Right lobe of liver (tissue), 6 donors: ENCODE measurements around the gene ERGIC1. TPM values are rescaled to one million over a fixed set of nuclear protein-coding genes. Genes with fewer than 3 reads are reported as not detected.

Experiments used
- ATAC-seq, 4 donors: fragments of 200-7000 bp; cut with Tn5 transposase; one replicate each; pipeline ENCODE4 v1.9.1; 2020; ENCODE audit warnings: mild to moderate bottlenecking in 4 of 4, moderate library complexity in 4 of 4
- DNase-seq, 3 donors: peaks; one replicate each; pipeline ENCODE4 v3.0.0-alpha.2; 2020
- H3K27ac ChIP-seq, 3 donors: fragments of 200-600 bp; one replicate each; pipeline ENCODE4 v1.8.0; 2022
- H3K27me3 ChIP-seq, 2 donors: fragments of 200-600 bp; one replicate each; pipeline ENCODE4 v1.8.0; 2022
- H3K36me3 ChIP-seq, 4 donors: fragments of 200-600 bp; sonication (generic) in 1 of 4; one replicate each; pipeline versions ENCODE4 v1.5.1 to v1.8.0; 2017 to 2022; ENCODE audit warnings: control low read depth in 1 of 4
- H3K4me1 ChIP-seq, 4 donors: fragments of 200-600 bp; sonication (generic) in 1 of 4; one replicate each; pipeline versions ENCODE4 v1.5.1 to v1.8.0; 2017 to 2022; ENCODE audit warnings: control low read depth in 1 of 4
- H3K4me3 ChIP-seq, 3 donors: fragments of 200-600 bp; one replicate each; pipeline ENCODE4 v1.8.0; 2022
- H3K9me3 ChIP-seq, 4 donors: fragments of 200-600 bp; sonication (generic) in 1 of 4; one replicate each; pipeline versions ENCODE4 v1.5.1 to v1.8.0; 2017 to 2022; ENCODE audit warnings: control low read depth in 1 of 4
- CTCF ChIP-seq, 4 donors: fragments of 200-600 bp in 3 of 4; fragments of 450-650 bp in 1 of 4; IDR thresholded peaks; one replicate each; pipeline versions ENCODE4 v1.5.1 to v1.8.0; 2016 to 2022; ENCODE audit warnings: antibody characterized with exemption in 4 of 4, mild to moderate bottlenecking in 2 of 4
- POLR2A ChIP-seq: fragments of 450-650 bp; IDR thresholded peaks from one replicate; pipeline ENCODE4 v1.6.1; 2017; ENCODE audit warnings: antibody characterized with exemption, mild to moderate bottlenecking
- WGBS: methylation state at CpG from one replicate; pipeline ENCODE4 v1.1.6; 2018; ENCODE audit warnings: low coverage, low lambda C conversion rate; ENCODE audit not compliant: insufficient coverage; ENCODE audit errors: missing lambda C conversion rate; 5-methylcytosine and 5-hydroxymethylcytosine counted together
- intact Hi-C, 2 donors: fragments of 100-400 bp; cut with DNase I; formaldehyde crosslinking; loops; one replicate each; pipeline versions ENCODE4 v1.11.2 to v1.14.1; 2022
- total RNA-seq, 6 experiments: library from RNA; depleted of rRNA in 2 of 6; stranded (reverse); fragments of >200 nt in 2 of 6; fragmentation: NEBNext Ultra II Directional in 3 of 6; extraction: Animal tissue kit (Norgen Biotek cat#: 25700) in 3 of 6; gene quantifications; one replicate each; pipeline versions ENCODE4 v1.1.0 to v1.2.4, GENCODE V29; 2016 to 2023
- donor health status: DM: no; HTN: yes; CAD: no.
- donor health status: DM: no; HTN: no; CAD: no.
- donor health status: DM: no; HTN: no; CAD: no.
- donor health status: DM: no; HTN: yes; CAD: no.
- donor health status: DM: no; HTN: yes; CAD: no.

ERGIC1 gene
- total RNA-seq, 6 experiments from 2014 or later, result 103 to 264 (median 154) TPM

GRCh38 chr5:172823840-172824362, 10.2 kb upstream of the ERGIC1 start:
- no peaks in the 10 kb centered on the region for H3K4me1 ChIP-seq
- no peak for TF ChIP-seq POLR2A
- TF ChIP-seq CTCF (IDR thresholded peaks at IDR 0.05), result no peak
- no peaks in the 10 kb centered on the region for H3K27me3 ChIP-seq
- DNase-seq (no peak), ATAC-seq (no peak)
- no peaks in the 10 kb centered on the region for H3K36me3 ChIP-seq
- H3K9me3 ChIP-seq, result peaks cover 0 to 6% (median 0%) of the 10 kb centered on the region in 4 donors
- intact Hi-C loops, result no loop called here
- WGBS, result 73% methylated on average over 5 of the region's 6 CpGs
- H3K4me3 ChIP-seq, result no peak overlapping the region
- no peak overlapping the region for H3K27ac ChIP-seq

DNA sequence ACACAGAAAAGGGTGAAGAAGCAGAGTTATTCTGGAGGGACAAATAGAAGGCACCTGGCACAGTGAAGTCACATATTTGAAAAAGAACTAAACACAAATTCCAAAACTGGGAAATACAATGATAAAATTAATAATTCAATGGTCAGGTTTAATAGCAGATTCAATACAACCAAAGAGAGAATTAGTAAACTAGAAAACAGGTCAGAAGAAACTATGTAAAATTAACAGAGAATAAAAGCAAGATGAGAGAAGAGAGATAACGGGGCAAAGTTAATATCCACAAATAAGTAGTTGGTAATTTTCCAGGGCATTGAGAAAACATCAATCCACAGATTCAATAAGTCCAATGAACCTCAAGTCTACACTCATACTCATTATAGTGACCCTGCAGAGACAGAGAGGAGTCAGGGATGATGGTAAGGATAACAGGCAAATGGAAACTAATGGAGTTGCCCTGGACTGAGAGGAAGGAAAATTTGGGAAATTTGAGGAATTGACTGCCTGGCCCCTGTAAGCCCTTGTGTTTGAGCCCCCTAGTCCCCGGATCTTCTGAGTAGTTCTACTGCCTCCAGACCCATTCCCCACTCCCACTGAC, 8.3 kb upstream of the ERGIC1 start:
- Histone ChIP-seq H3K9me3 (peaks cover 0 to 6% (median 0%) of the 10 kb centered on the region in 4 donors), H3K4me3 (no peak overlapping the region), H3K27me3 (no peaks in the 10 kb centered on the region), H3K4me1 (no peaks in the 10 kb centered on the region), H3K27ac (no peak overlapping the region), H3K36me3 (no peaks in the 10 kb centered on the region)
- WGBS, result 0% methylated on average over 1 of the region's 2 CpGs
- intact Hi-C loops, result no loop called here
- DNase-seq (no peak), ATAC-seq (no peak)
- TF ChIP-seq POLR2A (no peak), CTCF (IDR thresholded peaks at IDR 0.05) (no peak)

DNA sequence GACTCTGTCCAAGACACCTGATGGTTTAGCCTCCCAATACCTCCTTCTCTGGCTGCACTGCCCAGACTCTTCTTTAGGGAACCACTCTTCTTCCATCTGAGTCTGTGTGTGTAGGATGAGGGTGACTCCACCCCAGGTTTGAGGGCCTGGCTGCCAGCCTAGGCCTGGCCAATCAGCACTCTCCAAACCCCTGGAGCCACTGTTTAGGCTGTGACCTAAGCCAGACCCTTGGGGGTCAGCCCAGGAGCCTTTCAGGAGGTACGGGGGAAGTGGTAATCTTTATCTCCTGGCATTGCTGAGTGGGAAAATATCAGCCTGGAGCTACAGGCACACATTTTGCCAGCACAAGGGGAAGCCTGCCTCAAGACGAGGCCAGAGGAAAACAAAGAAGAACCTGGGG, 6.2 kb upstream of the ERGIC1 start:
- Histone ChIP-seq H3K27ac (no peak overlapping the region), H3K9me3 (peaks cover 0 to 6% (median 0%) of the 10 kb centered on the region in 4 donors), H3K27me3 (no peaks in the 10 kb centered on the region), H3K36me3 (no peaks in the 10 kb centered on the region), H3K4me1 (peaks cover 0 to 8% (median 4%) of the 10 kb centered on the region in 4 donors), H3K4me3 (no peak overlapping the region)
- ATAC-seq (no peak), DNase-seq (no peak)
- TF ChIP-seq POLR2A, result no peak
- no peak for TF ChIP-seq CTCF (IDR thresholded peaks at IDR 0.05)
- intact Hi-C loops, result no loop called here
- WGBS, result 55% methylated on average over 2 of the region's 2 CpGs

- no peak overlapping the region for H3K4me3 ChIP-seq
- no peak for TF ChIP-seq CTCF (IDR thresholded peaks at IDR 0.05)
- TF ChIP-seq POLR2A, result no peak
- DNase-seq (no peak), ATAC-seq (no peak)
- peaks cover 0 to 18% (median 9%) of the 10 kb centered on the region in 4 donors for H3K4me1 ChIP-seq
- no peak overlapping the region for H3K27ac ChIP-seq
- no peaks in the 10 kb centered on the region for H3K36me3 ChIP-seq
- intact Hi-C loops, result no loop called here
- peaks cover 0 to 6% (median 0%) of the 10 kb centered on the region in 4 donors for H3K9me3 ChIP-seq
- WGBS, result 76% methylated on average over 2 of the region's 6 CpGs
- H3K27me3 ChIP-seq, result no peaks in the 10 kb centered on the region
These were observed 5.1 kb upstream of the ERGIC1 start for GRCh38 chr5:172828911-172829431.
